Hippocampal formation (tissue), 2 donors: ENCODE data around the gene VILL.
"Not testable (repeated sequence)": the region's sequence is repeated elsewhere in the genome, so short reads cannot be mapped to it uniquely, and the experiment has no call there.

Experiments
- DNase-seq, 2 donors: peaks; one replicate each; lab custom pipeline; 2025; lab: John Stamatoyannopoulos, UW

The VILL gene

GRCh38 chr3:37986479-37987314 lies 3.9 kb upstream of the VILL start:
- DNase-seq: no peak

- no peak for DNase-seq
These were observed 3.3 kb upstream of the VILL start for GRCh38 chr3:37987315-37987697.

GRCh38 chr3:37987751-37988179 lies 2.8 kb upstream of the VILL start:
- DNase-seq: no peak

- DNase-seq: not testable (repeated sequence)
These were observed 2.2 kb upstream of the VILL start for GRCh38 chr3:37988376-37988775.

- no peak for DNase-seq
These were observed 1.6 kb upstream of the VILL start for GRCh38 chr3:37988931-37989525.

- no peak for DNase-seq
These were observed 635 bp upstream of the VILL start for GRCh38 chr3:37989821-37990480.

GRCh38 chr3:37991109-37991508 lies 523 bp downstream of the VILL start:
- DNase-seq: no peak

GRCh38 chr3:37991823-37992222 lies 1.2 kb downstream of the VILL start:
- DNase-seq: no peak

- DNase-seq: no peak
These were observed 1.9 kb downstream of the VILL start for GRCh38 chr3:37992271-37993066.

- no peak for DNase-seq
These were observed 2.5 kb downstream of the VILL start for GRCh38 chr3:37993067-37993455.

- DNase-seq: no peak
These were observed 2.9 kb downstream of the VILL start for GRCh38 chr3:37993460-37993819.

GRCh38 chr3:37993820-37994638 lies 3.4 kb downstream of the VILL start:
- peak in 1 of 2 donors; percentile 57 for DNase-seq

- DNase-seq: no peak
These were observed 4.0 kb downstream of the VILL start for GRCh38 chr3:37994639-37994972.

- no peak for DNase-seq
These were observed 5.4 kb downstream of the VILL start for GRCh38 chr3:37995652-37996641.

- peak in 1 of 2 donors; percentile 25 for DNase-seq
These were observed 6.3 kb downstream of the VILL start for GRCh38 chr3:37996785-37997301.

- DNase-seq: no peak
These were observed 6.8 kb downstream of the VILL start for GRCh38 chr3:37997342-37997741.

- DNase-seq: no peak
These were observed 7.3 kb downstream of the VILL start for GRCh38 chr3:37997791-37998370.

- DNase-seq: no peak
These were observed 9.2 kb downstream of the VILL start for GRCh38 chr3:37999836-38000235.

- no peak for DNase-seq
These were observed 9.8 kb downstream of the VILL start for GRCh38 chr3:38000242-38000916.
